NCI-H748 (cell line): Measurements from ENCODE around the gene IGF1R.

Experiments used
- DNase-seq: peaks from one replicate; lab custom pipeline; 2025; ENCODE audit not compliant: unreplicated experiment; lab: John Stamatoyannopoulos, UW

The IGF1R gene

DNA sequence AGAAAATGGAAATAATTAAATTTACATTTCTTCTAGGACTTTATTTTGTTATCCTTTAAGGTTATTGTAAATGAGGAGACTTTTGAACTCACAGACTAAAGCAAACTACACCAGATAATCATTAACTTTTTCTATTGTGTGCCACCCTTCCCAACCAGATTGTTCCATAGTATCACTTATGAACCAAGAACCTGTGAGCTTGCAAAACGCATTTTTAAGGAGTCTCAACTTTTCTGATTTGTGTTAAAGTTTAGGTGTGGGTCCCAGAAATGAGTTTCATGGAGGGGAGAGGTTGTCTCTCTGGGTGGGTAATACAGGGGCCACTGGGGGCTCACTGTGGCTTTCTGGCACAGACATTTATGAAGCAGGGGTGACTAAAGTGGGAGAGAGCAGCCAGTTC, 75.7 kb downstream of the IGF1R start:
- no peak for DNase-seq

DNA sequence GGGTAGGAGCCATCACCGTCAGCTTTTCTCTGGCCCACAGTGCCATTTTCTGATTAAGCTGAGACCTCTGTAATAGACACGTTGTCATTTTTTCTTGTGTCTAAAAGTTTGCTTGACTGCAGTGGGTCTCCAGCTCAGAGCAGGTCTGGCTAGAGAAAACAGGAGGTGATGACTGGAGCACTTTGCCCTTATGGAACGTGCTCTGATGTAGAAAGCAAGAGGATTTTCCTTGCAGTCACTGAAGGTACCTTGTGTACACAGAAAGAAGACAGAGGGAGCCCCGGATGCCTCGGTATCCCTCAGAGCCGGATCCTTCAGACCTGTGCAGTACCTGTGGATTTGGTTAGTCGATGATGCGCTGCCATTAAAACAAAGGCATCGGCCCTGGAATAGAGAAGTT, 76.2 kb downstream of the IGF1R start:
- DNase-seq = no peak

DNA sequence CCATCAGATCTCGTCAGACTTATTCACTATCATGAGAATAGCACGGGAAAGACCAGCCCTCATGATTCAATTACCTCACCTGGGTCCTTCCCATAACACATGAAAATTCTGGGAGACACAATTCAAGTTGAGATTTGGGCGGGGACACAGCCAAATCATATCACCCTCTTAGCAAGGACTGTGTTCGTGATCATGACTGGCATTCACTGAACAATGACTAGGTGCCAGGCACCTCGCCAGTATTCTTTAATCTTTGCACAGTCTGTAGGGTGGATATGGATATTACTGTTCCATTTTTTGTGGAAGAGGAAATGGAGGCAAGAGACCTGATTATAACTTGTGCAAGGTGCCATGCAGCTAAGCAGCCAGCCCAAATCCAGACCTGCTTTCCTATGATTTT, 77.5 kb downstream of the IGF1R start:
- no peak for DNase-seq

DNA sequence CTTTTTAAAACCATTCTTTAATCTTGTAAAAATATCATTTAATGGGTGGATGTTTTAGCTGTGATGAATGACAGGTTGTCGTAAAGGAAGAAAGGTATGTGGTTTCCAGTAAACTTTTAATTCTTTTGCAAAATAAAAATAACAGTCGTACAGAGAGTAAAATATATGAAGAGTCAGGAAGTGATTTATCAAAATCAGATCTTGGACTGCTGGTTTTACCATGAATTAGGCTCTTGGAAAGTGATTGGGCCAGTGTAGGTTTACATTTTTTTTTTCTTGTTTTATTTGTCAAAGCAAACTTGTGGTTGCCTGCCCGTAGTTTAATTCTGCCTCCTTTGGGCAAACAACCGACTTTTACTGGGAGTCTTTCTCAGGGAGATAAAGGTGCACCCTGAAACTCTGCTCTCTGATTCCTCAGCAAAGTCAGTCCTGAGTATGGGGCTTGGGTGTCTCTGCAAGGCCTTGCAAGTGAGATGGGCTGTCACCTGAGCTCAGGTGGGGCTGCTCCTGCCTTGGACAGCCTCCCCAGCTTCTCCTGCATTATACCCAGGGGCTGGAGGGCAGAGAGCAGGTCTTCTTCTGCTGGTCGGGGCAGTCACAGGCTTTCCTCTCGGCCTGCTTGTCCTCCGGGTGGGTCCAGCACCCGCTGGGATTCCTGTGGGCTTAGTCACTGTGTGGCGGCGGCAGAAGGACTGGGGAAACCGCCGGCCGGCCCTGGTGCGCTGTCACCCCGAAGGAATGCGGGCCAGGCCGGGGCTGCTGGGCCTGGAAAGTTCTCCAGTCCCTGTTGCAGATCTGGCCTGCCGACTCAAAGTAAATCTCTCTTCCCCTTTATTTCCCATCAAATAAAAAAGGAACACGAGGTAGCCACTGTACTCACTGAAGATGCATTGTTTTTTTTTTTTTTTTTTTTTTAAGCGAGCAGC, 79.0 kb downstream of the IGF1R start:
- no peak for DNase-seq

DNA sequence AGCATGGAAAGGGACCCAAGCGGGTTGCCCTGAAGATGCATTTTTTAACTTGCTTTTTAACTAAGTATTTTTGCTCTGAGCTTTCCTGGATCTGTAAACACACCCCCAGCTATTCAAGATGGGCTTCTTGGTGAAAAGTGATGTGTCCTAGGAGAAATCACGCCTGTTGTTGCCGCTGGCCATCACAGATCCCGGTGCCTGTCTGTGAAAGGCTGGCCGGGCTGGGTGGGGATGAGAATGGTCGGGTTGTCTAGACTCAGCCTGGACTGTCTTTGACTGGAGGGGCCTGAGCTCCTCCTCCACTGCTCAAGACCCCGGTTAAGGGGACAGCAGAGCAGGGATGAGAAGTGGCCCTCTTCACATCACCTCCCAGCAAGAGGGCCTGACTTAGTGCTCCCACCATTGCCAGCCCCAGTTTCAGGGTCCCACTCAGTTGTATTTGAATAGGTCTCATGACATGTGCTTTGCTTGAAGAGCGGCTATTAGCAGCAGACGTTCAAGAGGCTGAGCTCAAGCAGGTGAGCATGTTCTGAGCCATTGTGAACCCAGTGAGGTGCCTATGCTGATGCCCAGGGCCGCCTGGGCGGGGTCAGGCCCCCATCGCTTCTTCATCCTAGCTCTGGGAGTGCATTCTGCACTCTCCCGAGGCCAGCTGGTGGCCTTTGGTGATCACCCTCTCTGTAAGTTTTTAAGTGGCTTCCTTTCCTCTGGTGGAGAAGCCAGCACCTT, 79.9 kb downstream of the IGF1R start:
- no peak for DNase-seq

DNA sequence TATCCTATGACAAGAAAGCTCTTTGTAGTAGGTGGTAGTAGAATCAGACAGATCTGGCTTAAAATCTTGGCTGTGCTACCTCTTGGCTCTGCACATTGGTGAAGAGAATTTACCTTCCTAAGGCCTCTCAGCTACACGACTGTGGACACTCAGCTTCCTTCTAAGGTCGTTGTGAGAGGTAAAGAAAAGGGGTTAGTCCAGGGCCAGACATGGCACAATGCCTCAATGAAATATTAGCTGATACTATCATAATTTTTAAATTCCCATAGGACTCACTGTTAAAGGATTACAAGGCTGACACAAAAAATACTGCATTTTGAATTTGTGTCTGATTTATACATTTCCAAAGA, 80.4 kb downstream of the IGF1R start:
- DNase-seq = no peak

DNA sequence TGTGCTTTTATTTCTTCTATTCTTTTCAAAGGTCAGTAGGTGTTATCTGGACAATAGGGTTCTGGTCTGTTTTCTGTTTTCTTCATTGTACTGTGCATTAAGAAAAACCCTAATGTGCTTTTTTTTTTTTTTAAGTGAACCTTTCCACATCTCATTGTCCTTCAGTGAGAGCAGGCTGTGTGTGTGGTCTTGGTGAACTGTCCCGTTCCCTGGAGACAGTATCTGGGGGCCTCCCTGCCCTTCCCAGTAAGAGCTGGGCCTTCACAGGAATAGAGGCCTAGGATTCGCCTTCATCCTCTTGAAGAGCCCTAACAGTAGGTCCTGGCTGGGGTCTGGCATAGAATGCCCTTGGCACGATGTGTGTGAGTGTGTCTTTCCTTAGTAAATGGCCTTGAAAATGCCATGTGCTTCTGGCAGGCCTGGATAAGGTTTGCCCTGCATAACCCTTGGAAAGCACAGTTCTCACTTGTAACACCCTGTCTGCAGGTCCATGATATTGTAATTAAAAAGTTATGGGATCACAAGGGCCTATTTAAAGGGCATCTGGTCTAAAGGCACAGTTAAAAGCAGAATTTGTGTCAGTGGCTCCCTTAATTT, 81.2 kb downstream of the IGF1R start:
- DNase-seq = no peak

DNA sequence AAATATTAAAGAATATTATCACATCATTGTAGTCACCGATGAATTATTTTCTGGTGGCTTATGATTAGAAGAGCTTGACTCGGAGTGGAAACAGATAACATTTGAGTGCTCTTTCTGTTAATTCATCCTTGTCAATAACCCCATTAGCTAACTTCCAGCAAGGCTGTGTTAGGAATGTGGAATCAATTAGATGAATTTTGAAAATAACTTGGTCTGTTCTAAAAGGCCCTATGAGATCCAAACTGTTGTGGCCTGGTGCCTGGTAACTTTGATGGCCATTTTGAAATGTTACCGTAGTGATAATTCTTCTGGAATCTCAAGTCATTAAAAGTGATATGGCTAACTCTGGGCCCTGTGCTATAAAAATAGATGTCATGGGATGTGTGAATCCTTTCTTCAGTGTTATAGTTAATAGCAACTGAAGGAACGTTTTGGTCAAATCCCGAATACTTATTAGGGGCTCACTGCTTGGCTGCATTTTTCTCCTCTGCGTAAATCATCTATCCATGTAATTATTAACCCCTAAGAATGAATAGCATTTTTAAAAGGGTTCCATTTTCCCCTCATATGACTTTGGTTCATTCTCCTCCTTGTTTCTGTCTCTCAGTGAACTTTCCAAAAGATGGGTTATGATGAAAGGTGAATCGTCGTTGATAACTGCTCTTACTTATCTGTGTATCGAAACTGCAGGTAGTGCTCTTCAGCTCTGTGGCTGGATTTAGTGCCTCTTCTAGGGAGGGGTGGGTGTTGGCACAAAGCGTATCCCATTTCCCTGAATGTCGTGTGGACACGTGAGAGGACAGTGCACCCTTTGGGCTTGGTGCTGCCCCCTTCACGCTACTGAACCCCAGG, 82.7 kb downstream of the IGF1R start:
- no peak for DNase-seq

DNA sequence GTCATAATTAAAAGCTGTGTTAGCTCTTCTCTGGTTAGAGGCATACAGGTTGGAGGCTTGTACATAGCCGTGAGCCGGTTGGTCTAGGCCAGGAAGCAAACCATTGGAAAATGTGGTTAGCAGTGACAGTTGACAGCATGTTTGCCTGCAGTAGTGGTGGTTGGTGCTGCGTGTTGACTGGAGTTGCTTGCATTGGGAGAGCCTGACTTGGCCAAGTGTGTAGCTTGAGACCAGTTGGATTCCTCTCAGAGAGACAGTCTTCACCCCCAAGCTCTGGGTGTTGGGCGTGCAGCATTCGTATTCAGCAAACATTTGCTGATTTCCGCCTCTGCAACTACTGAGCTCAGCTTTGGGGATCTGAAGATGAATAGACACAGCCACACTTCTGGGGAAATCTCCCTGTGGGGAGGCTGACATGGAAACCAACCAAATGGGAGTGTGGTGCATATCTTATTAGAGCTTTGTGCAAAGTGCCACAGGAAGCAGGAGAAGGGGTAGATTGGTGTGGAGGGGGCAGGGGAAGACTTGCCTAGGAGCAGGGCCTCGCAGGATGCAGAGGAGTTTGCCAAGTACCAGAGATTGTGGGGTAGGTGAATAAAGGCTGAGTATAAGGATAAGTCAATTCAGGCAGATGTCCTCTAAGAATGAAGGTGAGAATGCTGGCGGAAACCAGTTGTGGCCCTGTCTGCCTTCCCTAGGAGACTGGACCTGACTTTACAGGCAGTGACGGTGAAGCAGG, 83.5 kb downstream of the IGF1R start:
- DNase-seq = no peak

DNA sequence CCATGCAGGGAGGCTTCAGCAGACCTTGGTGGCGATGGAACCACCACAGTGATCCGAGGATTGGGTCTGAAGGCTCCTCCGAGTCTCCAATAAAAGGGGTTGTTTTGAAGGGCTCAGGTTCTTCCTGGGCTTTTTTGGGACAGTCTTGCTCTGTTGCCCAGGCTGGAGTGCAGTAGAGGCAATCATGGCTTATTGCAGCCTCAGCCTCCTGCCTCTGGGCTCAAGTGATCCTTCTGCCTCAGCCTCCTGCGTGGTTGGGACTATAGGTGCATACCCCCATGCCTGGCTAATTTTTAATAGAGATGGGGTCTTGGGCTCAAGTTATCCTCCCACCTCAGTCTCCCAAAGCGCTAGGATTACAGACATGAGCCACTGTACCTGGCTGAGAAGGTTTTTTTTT, 84.8 kb downstream of the IGF1R start:
- DNase-seq = no peak

DNA sequence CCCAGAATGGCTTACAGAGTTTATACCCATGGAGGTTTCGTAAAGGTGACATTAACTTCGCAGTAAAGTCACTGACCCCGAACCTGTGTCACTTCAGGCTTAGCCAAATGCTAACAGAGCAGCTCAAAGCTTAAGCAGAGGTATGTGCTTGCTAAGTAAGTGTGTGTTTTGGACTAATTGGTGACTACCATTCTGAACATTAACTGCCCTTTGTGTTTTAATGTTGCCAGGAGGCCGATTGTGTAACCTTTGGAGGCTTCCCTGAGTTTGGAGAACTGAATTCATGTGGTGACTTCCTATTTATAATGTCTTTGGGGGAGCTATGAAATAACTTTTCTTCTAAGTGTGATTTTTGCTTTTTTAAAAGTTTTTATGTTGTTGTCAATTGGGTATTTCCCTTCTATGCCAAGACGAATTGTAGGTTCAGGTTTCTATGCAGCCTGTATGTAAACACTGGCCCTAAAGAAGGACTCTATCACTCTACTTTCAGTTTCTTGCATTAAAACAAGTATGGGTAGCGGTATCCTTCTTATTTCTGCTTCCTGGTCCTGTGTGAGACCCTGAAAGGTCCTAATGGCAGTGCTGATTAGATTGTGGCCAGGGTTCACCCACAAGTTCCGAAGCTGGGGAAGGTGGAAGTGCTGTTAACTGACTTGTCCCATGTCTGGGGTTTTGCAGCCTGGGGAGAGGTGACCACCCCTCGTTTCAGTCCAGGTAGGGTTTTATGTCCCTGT, 86.3 kb downstream of the IGF1R start:
- no peak for DNase-seq

DNA sequence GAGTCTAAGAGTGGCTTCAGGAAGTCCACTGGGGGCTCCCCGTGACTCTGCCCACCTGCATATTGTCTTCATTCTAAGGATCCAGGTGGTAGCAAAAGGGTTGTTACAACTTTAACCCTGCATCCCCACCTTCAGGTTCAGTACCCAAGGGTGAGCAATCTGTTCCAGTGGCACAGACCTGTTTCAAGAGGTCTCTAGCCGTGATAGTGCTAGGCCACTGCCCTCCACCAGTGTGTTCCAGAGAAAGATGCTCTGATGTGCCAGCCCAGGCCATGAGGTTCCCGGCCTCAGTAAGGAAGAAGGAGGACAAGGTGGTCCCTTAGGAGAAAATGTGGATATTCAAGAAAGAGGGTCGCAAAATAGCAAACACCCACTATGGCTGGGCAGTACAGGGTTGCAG, 87.0 kb downstream of the IGF1R start:
- no peak for DNase-seq

DNA sequence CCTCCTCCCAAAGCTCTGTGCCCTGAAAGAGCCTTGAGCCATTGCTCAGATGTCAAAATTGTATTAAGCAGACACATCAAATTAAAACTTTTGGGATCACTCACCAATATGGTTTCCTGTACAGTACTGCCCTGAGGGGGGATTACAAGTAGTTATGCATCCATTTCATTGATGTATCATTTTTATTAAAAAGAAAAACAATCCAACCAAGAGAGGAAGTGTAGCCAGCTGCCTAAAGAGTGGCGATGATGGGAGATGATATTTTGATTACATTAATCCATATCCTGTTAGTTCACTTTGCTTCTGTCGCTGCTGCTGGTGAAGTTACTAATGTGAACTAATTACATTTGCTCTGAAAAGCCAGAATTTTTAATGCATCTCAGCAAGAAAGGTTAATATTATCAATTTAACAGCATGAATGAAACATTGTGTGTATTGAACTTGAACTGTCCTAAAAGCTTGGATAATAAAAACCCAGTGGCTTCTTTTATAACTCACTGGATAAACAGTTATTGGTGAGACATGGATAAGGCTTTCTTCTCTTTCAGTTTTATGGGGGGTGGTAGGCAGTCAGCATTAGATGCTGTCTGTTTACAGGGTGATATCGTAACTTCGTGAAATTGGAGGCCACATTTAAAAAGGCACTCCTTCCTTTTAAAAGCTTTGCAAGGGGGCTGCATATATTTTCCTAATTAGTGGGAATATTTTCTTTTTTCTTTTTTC, 87.7 kb downstream of the IGF1R start:
- DNase-seq = no peak

DNA sequence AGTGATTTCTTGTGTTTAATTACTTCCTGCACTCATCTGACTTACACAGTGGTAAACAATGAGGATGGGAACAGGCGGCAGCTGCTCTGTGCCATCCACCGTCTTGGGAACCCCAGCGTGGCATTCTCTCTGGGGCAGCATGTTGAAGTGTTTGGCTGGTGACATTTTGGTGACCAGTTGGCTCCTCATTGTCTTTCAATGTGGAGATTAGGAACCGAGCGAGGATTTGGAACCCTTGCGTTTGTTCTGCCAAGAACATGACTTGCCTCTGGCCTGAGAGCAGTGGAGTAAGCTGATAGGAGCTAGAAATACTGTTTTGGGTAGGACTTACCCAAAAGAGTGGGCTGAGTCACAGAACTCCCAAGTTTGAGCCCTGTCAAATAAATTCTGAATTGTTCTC, 88.8 kb downstream of the IGF1R start:
- DNase-seq = peak; percentile 29

DNA sequence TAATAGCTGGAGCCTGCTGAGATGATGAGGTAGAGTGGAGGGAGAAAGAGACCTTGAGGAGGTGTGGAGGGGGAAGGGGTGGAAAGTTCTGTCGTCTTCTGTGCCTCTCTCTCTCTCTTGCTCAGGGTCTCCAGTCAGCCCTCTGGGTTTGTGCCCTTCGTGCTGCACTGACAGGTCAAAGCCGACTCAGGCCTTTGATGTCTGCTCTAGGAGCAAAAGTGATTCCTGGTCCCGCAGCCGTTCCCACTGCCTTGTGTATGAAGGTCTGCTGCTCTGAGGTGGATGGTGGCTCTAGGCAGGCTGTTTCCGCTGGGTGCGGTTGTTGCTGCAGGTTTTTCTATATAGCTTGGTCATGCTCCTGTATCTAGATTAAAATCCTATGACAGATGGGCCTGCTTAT, 89.4 kb downstream of the IGF1R start:
- no peak for DNase-seq

DNA sequence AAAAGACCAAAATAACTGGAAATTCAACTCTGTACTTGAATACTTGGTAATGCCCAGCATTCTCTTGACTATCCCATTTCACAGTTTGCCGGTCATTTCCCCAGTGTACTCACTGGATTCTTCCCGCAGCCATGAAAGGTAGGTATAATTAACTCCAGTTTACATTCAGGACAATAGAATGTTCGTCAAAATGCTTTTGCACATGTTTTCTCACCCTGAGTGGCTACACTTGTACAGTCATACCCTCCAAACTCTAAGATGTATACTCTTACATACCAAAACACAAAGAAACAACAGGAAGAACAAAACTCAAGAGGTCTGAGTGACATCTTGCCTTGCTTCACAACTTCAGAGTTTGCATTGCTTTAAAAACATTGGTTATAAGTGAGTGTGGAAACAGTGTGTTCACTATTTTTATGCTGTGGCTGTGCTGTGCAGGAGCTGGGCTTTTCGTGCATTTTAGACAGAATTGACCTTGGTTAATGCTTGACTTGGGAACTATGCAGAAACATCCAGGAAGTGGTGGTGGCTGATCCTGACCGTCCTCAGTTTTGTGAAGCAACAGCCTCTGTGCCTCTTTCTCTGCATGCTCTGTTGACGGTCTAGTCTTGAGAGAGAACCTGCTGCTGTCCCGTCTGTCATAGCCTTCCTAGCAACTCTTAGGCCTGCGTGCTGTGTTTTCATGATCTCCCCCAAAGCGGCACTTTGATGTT, 90.5 kb downstream of the IGF1R start:
- no peak for DNase-seq

DNA sequence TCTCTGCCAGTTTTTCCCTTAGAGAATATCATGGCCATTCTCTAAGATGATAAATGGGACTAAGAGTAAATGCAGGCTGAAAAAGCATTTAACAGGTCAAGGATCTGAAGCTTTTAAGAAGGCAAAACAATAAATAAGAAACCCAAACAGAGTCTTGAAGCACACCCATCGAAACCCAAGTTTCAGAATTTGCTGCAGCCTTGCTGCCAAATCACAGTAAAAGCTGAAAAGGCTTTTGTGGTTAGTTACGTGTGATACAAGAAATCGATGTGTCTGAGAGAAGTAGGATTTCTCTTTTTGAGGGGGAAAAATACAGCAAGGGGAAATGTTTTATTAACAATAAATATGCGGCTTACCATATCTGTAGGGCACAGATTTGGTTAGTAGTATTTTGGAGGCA, 92.0 kb downstream of the IGF1R start:
- no peak for DNase-seq

DNA sequence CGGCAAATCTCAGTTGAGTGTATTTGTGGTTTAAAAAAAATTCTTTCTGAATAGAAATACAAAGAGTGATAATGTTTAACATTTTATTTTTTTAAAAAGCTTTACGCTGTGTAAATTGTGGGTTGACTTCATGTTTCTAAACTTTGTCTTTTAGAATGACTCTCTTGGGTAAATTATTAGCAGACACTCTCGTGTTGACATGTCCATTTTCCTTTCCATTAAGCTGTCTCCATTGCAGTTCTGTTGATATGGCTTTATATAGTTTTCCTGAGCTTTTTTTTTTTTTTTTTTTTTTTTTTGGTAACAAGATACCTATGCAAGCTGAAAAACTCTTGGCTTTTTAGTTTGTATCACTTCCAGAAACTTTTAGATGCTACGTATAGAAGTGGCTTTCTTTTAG, 92.6 kb downstream of the IGF1R start:
- DNase-seq = no peak

DNA sequence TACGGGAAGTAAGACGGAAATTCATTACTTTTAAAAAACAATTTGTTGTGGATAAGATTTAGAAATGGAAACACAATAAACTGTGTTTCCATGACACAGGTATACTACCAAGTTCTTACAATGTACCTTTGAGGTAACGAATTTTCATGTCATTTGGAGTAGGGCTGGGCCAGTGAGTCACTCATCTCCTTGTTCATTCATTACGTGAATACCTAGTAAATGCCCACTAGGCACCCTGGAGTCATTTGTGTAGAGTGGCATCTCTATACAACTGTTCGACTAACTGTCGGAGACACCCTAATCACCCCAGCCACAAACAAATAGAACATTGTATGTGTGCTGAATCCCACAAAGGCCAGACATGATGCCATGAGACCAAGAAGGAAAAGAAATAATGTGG, 94.8 kb downstream of the IGF1R start:
- no peak for DNase-seq
